HCT116 (cell line): ENCODE results near the gene FAM227B. TPM values are rescaled to one million over a fixed set of nuclear protein-coding genes. Genes with fewer than 3 reads are reported as not detected.
"Not testable (repeated sequence)": the region's sequence is repeated elsewhere in the genome, so short reads cannot be mapped to it uniquely, and the experiment has no call there.

Source experiments
- ATAC-seq: fragments of 200-7000 bp; cut with Tn5 transposase; 2 replicates; pipeline ENCODE4 v1.9.1; 2020; ENCODE audit warnings: mild to moderate bottlenecking, moderate library complexity
- BruUV-seq: library from RNA; stranded (reverse); fragments of 400-500 nt; replicated peaks from 2 replicates; lab custom pipeline; 2021; lab: Mats Ljungman, UMichigan
- CTCF ChIA-PET: fragments of 300-600 bp; sonication (Branson Sonifier 250); formaldehyde crosslinking; loops from one replicate; lab custom pipeline; 2021; ENCODE audit warnings: antibody characterized with exemption; lab: Charles Lee
- POLR2A ChIA-PET: fragments of 300-600, 350-600 bp; sonication (Branson Sonifier 250); formaldehyde crosslinking; loops from one replicate; lab custom pipeline; 2021; ENCODE audit warnings: antibody characterized with exemption; lab: Charles Lee
- RAD21 ChIA-PET, 2 experiments: fragments of 300-600 bp; sonication (Branson Sonifier 250); formaldehyde crosslinking; loops; one replicate each; lab custom pipeline; 2023; ENCODE audit warnings: low total read pairs in 2 of 2; ENCODE audit not compliant: uncharacterized antibody in 2 of 2, unreplicated experiment in 2 of 2, low non-redundant PET in 1 of 2; lab: Charles Lee
- DNase-seq: peaks from one replicate; pipeline ENCODE4 v3.0.0-alpha.2; 2010; ENCODE audit warnings: low read depth, low spot score
- H2AFZ ChIP-seq: fragments of 200-600 bp; shearing (Covaris generic), sonication (generic); 2 replicates; pipeline ENCODE4 v1.6.1; 2017; ENCODE audit warnings: low read depth, mixed run types, mixed read lengths, antibody characterized with exemption, low read length; ENCODE audit not compliant: poor library complexity, severe bottlenecking
- H3K27ac ChIP-seq: 2 replicates; pipeline ENCODE4 v1.5.1; 2012; ENCODE audit warnings: low read depth, low read length
- H3K27me3 ChIP-seq: fragments of 200-600 bp; sonication (generic); 2 replicates; pipeline ENCODE4 v1.6.1; 2016; ENCODE audit warnings: mixed run types, low read length, mixed read lengths; ENCODE audit not compliant: insufficient read depth
- H3K36me3 ChIP-seq, 2 experiments: fragments of 200-500 bp in 1 of 2; fragments of 200-600 bp in 1 of 2; sonication (Bioruptor generic) in 1 of 2; sonication (generic) in 1 of 2; 2 replicates each; pipeline versions ENCODE4 v1.5.1 to v1.6.1; 2014 to 2016; ENCODE audit warnings: low read length in 2 of 2, inconsistent platforms in 1 of 2, mixed read lengths in 1 of 2, mixed run types in 1 of 2; ENCODE audit not compliant: insufficient read depth in 2 of 2, control insufficient read depth in 1 of 2
- H3K4me1 ChIP-seq, 2 experiments: fragments of 200-600 bp in 1 of 2; sonication (generic) in 1 of 2; 2 replicates each; pipeline versions ENCODE4 v1.5.1 to v1.6.1; 2012 to 2017; ENCODE audit warnings: low read length in 2 of 2, inconsistent platforms in 1 of 2, mild to moderate bottlenecking in 1 of 2, mixed read lengths in 1 of 2, mixed run types in 1 of 2, moderate library complexity in 1 of 2; ENCODE audit not compliant: insufficient read depth in 2 of 2, control insufficient read depth in 1 of 2
- H3K4me2 ChIP-seq: fragments of 200-600 bp; sonication (generic); 2 replicates; pipeline ENCODE4 v1.6.1; 2017; ENCODE audit warnings: mixed run types, low read length, mixed read lengths
- H3K4me3 ChIP-seq, 2 experiments: fragments of 200-600 bp in 1 of 2; sonication (generic) in 1 of 2; replicated peaks in 1 of 2; 2 replicates each; pipeline ENCODE4 v1.5.1; 2011 to 2016; ENCODE audit warnings: low read length in 2 of 2, control low read depth in 1 of 2, low read depth in 1 of 2, mild to moderate bottlenecking in 1 of 2, mixed read lengths in 1 of 2, mixed run types in 1 of 2
- H3K79me2 ChIP-seq: fragments of 200-600 bp; sonication (generic); 2 replicates; pipeline ENCODE4 v1.6.1; 2017; ENCODE audit warnings: mild to moderate bottlenecking, mixed run types, low read length, moderate library complexity, mixed read lengths; ENCODE audit not compliant: insufficient read depth
- H3K9ac ChIP-seq: fragments of 200-600 bp; sonication (generic); 2 replicates; pipeline ENCODE4 v1.6.1; 2016; ENCODE audit warnings: low read length, mixed read lengths
- H3K9me2 ChIP-seq: fragments of 200-600 bp; sonication (generic), shearing (Covaris generic); 2 replicates; pipeline ENCODE4 v1.6.1; 2017; ENCODE audit warnings: mixed run types, mild to moderate bottlenecking, moderate library complexity; ENCODE audit not compliant: insufficient read depth
- H3K9me3 ChIP-seq, 2 experiments: fragments of 200-500 bp in 1 of 2; fragments of 200-600 bp in 1 of 2; sonication (Bioruptor generic) in 1 of 2; sonication (generic) in 1 of 2; 2 replicates each; pipeline ENCODE4 v1.6.1; 2014 to 2017; ENCODE audit warnings: low read length in 2 of 2, mixed read lengths in 2 of 2, inconsistent platforms in 1 of 2, low read depth in 1 of 2, mild to moderate bottlenecking in 1 of 2, mixed run types in 1 of 2, moderate library complexity in 1 of 2; ENCODE audit not compliant: control insufficient read depth in 1 of 2, insufficient read depth in 1 of 2
- H4K20me1 ChIP-seq: fragments of 200-600 bp; sonication (generic), shearing (Covaris generic); 2 replicates; pipeline ENCODE4 v1.6.1; 2017; ENCODE audit warnings: mixed run types, mild to moderate bottlenecking, moderate library complexity; ENCODE audit not compliant: insufficient read depth
- CBX3 ChIP-seq: IDR thresholded peaks from 2 replicates; pipeline ENCODE4 v1.6.1; 2012; ENCODE audit warnings: low read depth
- CEBPB ChIP-seq: IDR thresholded peaks from 2 replicates; pipeline ENCODE4 v1.6.1; 2012; ENCODE audit warnings: low read depth
- EGR1 ChIP-seq: IDR thresholded peaks from 2 replicates; pipeline ENCODE4 v1.6.1; 2012; ENCODE audit warnings: low read depth
- ELF1 ChIP-seq: IDR thresholded peaks from 2 replicates; pipeline ENCODE4 v1.6.1; 2012; ENCODE audit warnings: low read depth, borderline replicate concordance
- EZH2 ChIP-seq: fragments of 200-600 bp; sonication (generic); IDR thresholded peaks from 2 replicates; pipeline ENCODE4 v1.6.1; 2017; ENCODE audit warnings: antibody characterized with exemption, mixed run types
- EZH2phosphoT487 ChIP-seq: fragments of 200-600 bp; IDR thresholded peaks from 2 replicates; pipeline ENCODE4 v1.6.1; 2018; ENCODE audit warnings: antibody characterized with exemption, borderline replicate concordance
- MAX ChIP-seq: IDR thresholded peaks from 2 replicates; pipeline ENCODE4 v1.6.1; 2012
- POLR2AphosphoS5 ChIP-seq: IDR thresholded peaks from 2 replicates; pipeline ENCODE4 v1.6.1; 2011; ENCODE audit warnings: mild to moderate bottlenecking, low read depth, low read length, moderate library complexity
- REST ChIP-seq: IDR thresholded peaks from 2 replicates; pipeline ENCODE4 v1.6.1; 2012; ENCODE audit warnings: low read depth
- TCF7L2 ChIP-seq: IDR thresholded peaks from 2 replicates; pipeline ENCODE4 v1.7.0; 2011; ENCODE audit warnings: borderline replicate concordance, inconsistent platforms; ENCODE audit not compliant: insufficient read depth, insufficient read length; ENCODE audit errors: extremely low read depth
- YY1 ChIP-seq: IDR thresholded peaks from 2 replicates; pipeline ENCODE4 v1.6.1; 2011; ENCODE audit warnings: low read length, low read depth, moderate library complexity, mild to moderate bottlenecking; ENCODE audit not compliant: insufficient replicate concordance; ENCODE audit errors: extremely low read depth
- ZBTB33 ChIP-seq: IDR thresholded peaks from 2 replicates; pipeline ENCODE4 v1.6.1; 2011; ENCODE audit warnings: mild to moderate bottlenecking, low read length, moderate library complexity; ENCODE audit not compliant: insufficient replicate concordance; ENCODE audit errors: extremely low read depth
- ZNF274 ChIP-seq: fragments of 200-500 bp; sonication (Bioruptor generic); IDR thresholded peaks from 2 replicates; pipeline ENCODE4 v1.6.1; 2014; ENCODE audit warnings: mild to moderate bottlenecking, low read depth, low read length, inconsistent platforms
- intact Hi-C: fragments of 100-400 bp; cut with micrococcal nuclease; formaldehyde crosslinking; loops from 2 replicates; pipeline ENCODE4 v1.10.0; 2022
- total RNA-seq: library from RNA; stranded (reverse); gene quantifications from one replicate; pipeline ENCODE4 v1.2.1, GENCODE V29; 2021; ENCODE audit not compliant: unreplicated experiment

Gene FAM227B
- total RNA-seq, 1 experiment from 2014 or later, result 6.9 TPM

- no peak for TF ChIP-seq CEBPB
- no peak for TF ChIP-seq ELF1
Measured at GRCh38 chr15:49556437-49556836, 64.2 kb downstream of the FAM227B start (continued).

- BruUV-seq, H3K27ac ChIP-seq, H3K79me2 ChIP-seq, CTCF ChIA-PET, intact Hi-C loops, H4K20me1 ChIP-seq, H3K9ac ChIP-seq, H3K4me2 ChIP-seq, DNase-seq, H3K27me3 ChIP-seq, POLR2A ChIA-PET, H2AFZ ChIP-seq, H3K9me3 ChIP-seq, H3K9me2 ChIP-seq, H3K4me1 ChIP-seq, ATAC-seq, RAD21 ChIA-PET, H3K36me3 ChIP-seq, H3K4me3 ChIP-seq: not testable (repeated sequence)
Measured at GRCh38 chr15:49550342-49550741, 70.3 kb downstream of the FAM227B start.

- intact Hi-C loops, result no loop called here
- RAD21 ChIA-PET, result no interaction called here
- no peak overlapping the region for H3K27ac ChIP-seq
- TF ChIP-seq CEBPB (no peak), ZBTB33 (no peak), REST (no peak), EGR1 (no peak), EZH2phosphoT487 (no peak), CBX3 (no peak), TCF7L2 (no peak), EZH2 (no peak), MAX (no peak), POLR2AphosphoS5 (no peak), YY1 (no peak), ZNF274 (no peak)
Measured at GRCh38 chr15:49538520-49538919, 82.1 kb downstream of the FAM227B start.

More at GRCh38 chr15:49538520-49538919, 82.1 kb downstream of the FAM227B start:
- H3K4me3 ChIP-seq, result no peak overlapping the region
- no peak overlapping the region for H2AFZ ChIP-seq
- H3K27me3 ChIP-seq, result no peaks in the 10 kb centered on the region
- no peaks in the 10 kb centered on the region for H4K20me1 ChIP-seq
- H3K9me3 ChIP-seq, result no peaks in the 10 kb centered on the region
- H3K4me1 ChIP-seq, result no peaks in the 10 kb centered on the region
- no peaks in the 10 kb centered on the region for H3K36me3 ChIP-seq
- H3K9ac ChIP-seq, result no peak overlapping the region
- ChIA-PET CTCF (no interaction called here), POLR2A (no interaction called here)
- no TSS peak for BruUV-seq
- H3K9me2 ChIP-seq, result no peaks in the 10 kb centered on the region
- ATAC-seq (no peak), DNase-seq (no peak)
- no peak overlapping the region for H3K4me2 ChIP-seq
- H3K79me2 ChIP-seq, result no peaks in the 10 kb centered on the region
